H1 (cell line): Measurements from ENCODE around the gene TMPRSS13. TPM values are rescaled to one million over a fixed set of nuclear protein-coding genes. Genes with fewer than 3 reads are reported as not detected.

Source experiments
- CTCF ChIA-PET: fragments of 300-600 bp; sonication (Branson Sonifier 250); formaldehyde crosslinking; loops from one replicate; lab custom pipeline; 2021; ENCODE audit not compliant: partially characterized antibody; lab: Charles Lee
- POLR2A ChIA-PET: fragments of 300-600 bp; sonication (Branson Sonifier 250); formaldehyde crosslinking; loops from one replicate; lab custom pipeline; 2021; ENCODE audit warnings: inconsistent platforms; ENCODE audit not compliant: partially characterized antibody; lab: Charles Lee
- DNase-seq, 2 experiments: peaks; one replicate each; pipeline versions ENCODE4 v3.0.0 to v3.0.0-alpha.2; 2010 to 2022; ENCODE audit warnings: low spot score in 2 of 2, low read depth in 1 of 2, mixed read lengths in 1 of 2
- FAIRE-seq: peaks from 2 replicates; lab custom pipeline; 2011; peaks lifted over from hg19 to GRCh38; lab: Jason Lieb, UNC
- H2AFZ ChIP-seq: 2 replicates; pipeline ENCODE4 v1.8.1; 2012; ENCODE audit warnings: low read length, inconsistent platforms
- H2AK5ac ChIP-seq: 2 replicates; pipeline ENCODE4 v1.6.1; 2013; ENCODE audit warnings: low read depth, low read length
- H2BK120ac ChIP-seq: replicated peaks from 2 replicates; pipeline ENCODE3; 2013; ENCODE audit warnings: low read depth, low read length, inconsistent platforms
- H2BK12ac ChIP-seq: 2 replicates; pipeline ENCODE4 v1.6.1; 2013; ENCODE audit warnings: low read depth, low read length
- H2BK15ac ChIP-seq: 2 replicates; pipeline ENCODE4 v1.6.1; 2013; ENCODE audit warnings: low read length
- H2BK20ac ChIP-seq: 2 replicates; pipeline ENCODE4 v1.6.1; 2013; ENCODE audit warnings: low read length
- H2BK5ac ChIP-seq: 2 replicates; pipeline ENCODE4 v1.6.1; 2013; ENCODE audit warnings: low read depth, low read length
- H3K14ac ChIP-seq: 2 replicates; pipeline ENCODE4 v1.6.1; 2013; ENCODE audit warnings: inconsistent platforms; ENCODE audit not compliant: insufficient read length
- H3K18ac ChIP-seq: 2 replicates; pipeline ENCODE4 v1.6.1; 2013; ENCODE audit warnings: low read length; ENCODE audit errors: extremely low read depth
- H3K23ac ChIP-seq: 2 replicates; pipeline ENCODE4 v1.6.1; 2013; ENCODE audit warnings: inconsistent platforms; ENCODE audit not compliant: insufficient read length
- H3K23me2 ChIP-seq: 2 replicates; pipeline ENCODE4 v1.6.1; 2013; ENCODE audit warnings: low read depth, low read length
- H3K27ac ChIP-seq: 2 replicates; pipeline ENCODE4 v1.6.1; 2011; ENCODE audit warnings: low read depth, low read length, inconsistent platforms
- H3K27me3 ChIP-seq, 4 experiments: replicated peaks in 1 of 4; 1 replicate in 1 of 4; 2 replicates in 3 of 4; pipeline versions ENCODE4 v1.6.1 to v1.8.1; 2011 to 2013; ENCODE audit warnings: low read length in 3 of 4, mild to moderate bottlenecking in 3 of 4, inconsistent platforms in 2 of 4, mixed read lengths in 2 of 4, moderate library complexity in 1 of 4; ENCODE audit not compliant: control insufficient read depth in 3 of 4, insufficient read depth in 3 of 4; ENCODE audit errors: extremely low read depth in 1 of 4
- H3K36me3 ChIP-seq, 4 experiments: 2 replicates each; pipeline versions ENCODE4 v1.6.1 to v1.8.1; 2011 to 2013; ENCODE audit warnings: mild to moderate bottlenecking in 4 of 4, low read length in 3 of 4, moderate library complexity in 2 of 4, control low read depth in 1 of 4, inconsistent platforms in 1 of 4; ENCODE audit not compliant: insufficient read depth in 4 of 4, control insufficient read depth in 2 of 4
- H3K4ac ChIP-seq: replicated peaks from 2 replicates; pipeline ENCODE3; 2013; ENCODE audit warnings: low read length, low read depth, mixed read lengths, inconsistent platforms; ENCODE audit not compliant: insufficient read length
- H3K4me1 ChIP-seq, 4 experiments: replicated peaks in 1 of 4; 1 replicate in 1 of 4; 2 replicates in 3 of 4; pipeline versions ENCODE4 v1.6.1 to v1.8.1; 2011 to 2013; ENCODE audit warnings: low read length in 3 of 4, inconsistent platforms in 2 of 4, mixed read lengths in 1 of 4; ENCODE audit not compliant: insufficient read depth in 4 of 4, control insufficient read depth in 3 of 4
- H3K4me2 ChIP-seq, 2 experiments: 2 replicates each; pipeline versions ENCODE4 v1.6.1 to v1.8.1; 2011 to 2013; ENCODE audit warnings: low read depth in 2 of 2, low read length in 2 of 2, control low read depth in 1 of 2, inconsistent platforms in 1 of 2, mild to moderate bottlenecking in 1 of 2; ENCODE audit not compliant: insufficient read depth in 1 of 2
- H3K4me3 ChIP-seq, 4 experiments: fragments of 200-600, 300-600 bp in 1 of 4; sonication (generic), shearing (Covaris generic), sonication (Bioruptor Twin) in 1 of 4; 2 replicates each; pipeline versions ENCODE4 v1.5.1 to v1.8.1; 2011 to 2016; ENCODE audit warnings: low read length in 4 of 4, low read depth in 3 of 4, control low read depth in 2 of 4, inconsistent platforms in 2 of 4, mild to moderate bottlenecking in 2 of 4, mixed read lengths in 1 of 4, moderate library complexity in 1 of 4; ENCODE audit not compliant: insufficient read depth in 2 of 4; ENCODE audit errors: extremely low read depth in 1 of 4
- H3K56ac ChIP-seq: replicated peaks from 2 replicates; pipeline ENCODE3; 2013; ENCODE audit warnings: low read depth, mild to moderate bottlenecking, mixed read lengths, low read length, inconsistent platforms; ENCODE audit not compliant: insufficient read length
- H3K79me1 ChIP-seq: 2 replicates; pipeline ENCODE4 v1.6.1; 2013; ENCODE audit warnings: low read depth, low read length, control low read depth
- H3K79me2 ChIP-seq, 2 experiments: 2 replicates each; pipeline versions ENCODE4 v1.6.1 to v1.8.1; 2012 to 2013; ENCODE audit warnings: low read length in 2 of 2, mild to moderate bottlenecking in 2 of 2, inconsistent platforms in 1 of 2; ENCODE audit not compliant: insufficient read depth in 2 of 2, control insufficient read depth in 1 of 2
- H3K9ac ChIP-seq, 4 experiments: replicated peaks in 1 of 4; 1 replicate in 1 of 4; 2 replicates in 3 of 4; pipeline versions ENCODE4 v1.6.1 to v1.8.1; 2011 to 2013; ENCODE audit warnings: low read depth in 3 of 4, low read length in 3 of 4, control low read depth in 2 of 4, mild to moderate bottlenecking in 2 of 4, moderate library complexity in 2 of 4, inconsistent platforms in 1 of 4; ENCODE audit errors: extremely low read depth in 1 of 4
- H3K9me3 ChIP-seq, 2 experiments: 2 replicates each; pipeline versions ENCODE4 v1.6.1 to v1.8.1; 2012 to 2013; ENCODE audit warnings: mild to moderate bottlenecking in 2 of 2, moderate library complexity in 2 of 2, control low read depth in 1 of 2, inconsistent platforms in 1 of 2, low read depth in 1 of 2, low read length in 1 of 2, mixed read lengths in 1 of 2; ENCODE audit not compliant: insufficient read depth in 2 of 2
- H4K20me1 ChIP-seq, 2 experiments: replicated peaks in 1 of 2; 2 replicates each; pipeline versions ENCODE3 to v1.8.1; 2011 to 2013; ENCODE audit warnings: inconsistent platforms in 2 of 2, low read length in 2 of 2, mild to moderate bottlenecking in 1 of 2; ENCODE audit not compliant: insufficient read depth in 2 of 2, control insufficient read depth in 1 of 2
- H4K5ac ChIP-seq: 2 replicates; pipeline ENCODE4 v1.6.1; 2013; ENCODE audit warnings: low read length, low read depth, mixed read lengths, inconsistent platforms; ENCODE audit not compliant: insufficient read length
- H4K8ac ChIP-seq: 2 replicates; pipeline ENCODE4 v1.8.0; 2013; ENCODE audit warnings: mild to moderate bottlenecking, moderate library complexity, low read length, inconsistent platforms; ENCODE audit not compliant: insufficient read depth; ENCODE audit errors: extremely low read depth
- H4K91ac ChIP-seq: replicated peaks from 2 replicates; pipeline ENCODE3; 2013; ENCODE audit warnings: low read length, mixed read lengths, inconsistent platforms; ENCODE audit not compliant: insufficient read length
- ASH2L ChIP-seq: fragments of 200-600, 300-600 bp; sonication (generic); IDR thresholded peaks from one replicate; pipeline ENCODE4 v1.7.1; 2017; ENCODE audit warnings: low read length
- ATF3 ChIP-seq: IDR thresholded peaks from 2 replicates; pipeline ENCODE4 v1.6.1; 2011; ENCODE audit warnings: low read depth, mild to moderate bottlenecking, low read length; ENCODE audit not compliant: insufficient read depth
- CBX8 ChIP-seq: fragments of 300-800, 300-1000 bp; sonication (generic); IDR thresholded peaks from 2 replicates; pipeline ENCODE4 v1.7.1; 2016; ENCODE audit warnings: low read depth, low read length, borderline replicate concordance
- CEBPB ChIP-seq: IDR thresholded peaks from 2 replicates; pipeline ENCODE4 v1.6.1; 2012; ENCODE audit warnings: low read depth, low read length
- CTCF ChIP-seq, 3 experiments: IDR thresholded peaks; 1 replicate in 2 of 3; 2 replicates in 1 of 3; pipeline versions ENCODE4 v1.5.1 to v1.6.1; 2011; ENCODE audit warnings: low read length in 3 of 3, mild to moderate bottlenecking in 3 of 3, inconsistent platforms in 2 of 3, low read depth in 1 of 3, moderate library complexity in 1 of 3; ENCODE audit not compliant: insufficient read depth in 1 of 3; ENCODE audit errors: control extremely low read depth in 1 of 3
- HDAC2 ChIP-seq, 2 experiments: fragments of 300-600 bp in 1 of 2; sonication (generic) in 1 of 2; IDR thresholded peaks; 2 replicates each; pipeline ENCODE4 v1.6.1; 2011 to 2012; ENCODE audit warnings: low read depth in 2 of 2, low read length in 2 of 2, mild to moderate bottlenecking in 2 of 2, moderate library complexity in 2 of 2, borderline replicate concordance in 1 of 2, inconsistent platforms in 1 of 2
- JUN ChIP-seq: IDR thresholded peaks from 2 replicates; pipeline ENCODE4 v1.6.1; 2011; ENCODE audit warnings: low read depth, mild to moderate bottlenecking, improper control_type of control experiment, low read length
- KDM4A ChIP-seq: IDR thresholded peaks from one replicate; pipeline ENCODE4 v1.7.1; 2012; ENCODE audit warnings: low read depth, mild to moderate bottlenecking, moderate library complexity, low read length, inconsistent platforms; ENCODE audit not compliant: severe bottlenecking
- ZNF274 ChIP-seq: IDR thresholded peaks from 2 replicates; pipeline ENCODE4 v1.7.0; 2012; ENCODE audit warnings: low read length, borderline replicate concordance; ENCODE audit errors: extremely low read depth
- WGBS, 2 experiments: shearing (Covaris generic) in 1 of 2; methylation state at CpG; one replicate each; pipeline versions ENCODE4 v1.1.6 to v1.1.7; 2013 to 2015; ENCODE audit warnings: low lambda C conversion rate in 2 of 2, mixed read lengths in 2 of 2, inconsistent platforms in 1 of 2, low coverage in 1 of 2, missing lambda C conversion rate in 1 of 2; ENCODE audit not compliant: insufficient replicate concordance in 2 of 2, insufficient coverage in 1 of 2, insufficient read length in 1 of 2; ENCODE audit errors: extremely low coverage in 1 of 2, missing lambda C conversion rate in 1 of 2; 5-methylcytosine and 5-hydroxymethylcytosine counted together
- polyA plus RNA-seq, 7 experiments: library from polyadenylated mRNA; depleted of rRNA in 3 of 7; stranded (reverse) in 5 of 7; unstranded in 2 of 7; fragments of >200 nt in 5 of 7; fragments of 200-250 nt in 2 of 7; gene quantifications; 1 replicate in 5 of 7; 2 replicates in 1 of 7; 4 replicates in 1 of 7; pipeline versions ENCODE4 v1.2.1 to v1.2.3, GENCODE V29; 2011 to 2013; ENCODE audit warnings: missing spikeins in 2 of 7, mixed read lengths in 2 of 7
- total RNA-seq: library from RNA; stranded (reverse); fragmentation: NEBNext Ultra II Directional; extraction: Animal tissue kit (Norgen Biotek cat#: 25700); gene quantifications from 2 replicates; pipeline ENCODE4 v1.2.1, GENCODE V29; 2021

TMPRSS13 gene
- total and polyA plus RNA-seq, 2 of the 8 experiments (the other 6 are each of a cell fraction or from before 2014, with no cell fraction given), result 0.61 to 0.79 TPM

GRCh38 chr11:117906710-117907109 is 22.5 kb downstream of the TMPRSS13 start:
- no peak for DNase-seq
- H3K36me3 ChIP-seq, result no peaks in the 10 kb centered on the region
- H3K27ac ChIP-seq, result no peak overlapping the region
- H2BK15ac ChIP-seq, result 0 out of 2 replicates have a peak overlapping the region, but pooled peaks have one; percentile 61
- peaks cover 0 to 12% (median 3%) of the 10 kb centered on the region in 4 experiments; a peak in 5 of 7 replicates for H3K4me1 ChIP-seq
- H2BK5ac ChIP-seq, result no peak overlapping the region
- H3K9me3 ChIP-seq, result no peaks in the 10 kb centered on the region
- 76% methylated on average over 4 of the region's 4 CpGs; no CpG with 5 or more reads in 1 of the 2 experiments for WGBS, 2 experiments
- 0 out of 8 replicates have a peak overlapping the region, but pooled peaks of 1 of the 4 experiments have one; percentile 34 for H3K4me3 ChIP-seq
- H3K14ac ChIP-seq, result no peak overlapping the region
- no peak overlapping the region for H2AK5ac ChIP-seq
- H3K79me1 ChIP-seq, result no peaks in the 10 kb centered on the region
- H2BK20ac ChIP-seq, result 0 out of 2 replicates have a peak overlapping the region, but pooled peaks have one; percentile 61
- no peaks in the 10 kb centered on the region for H3K27me3 ChIP-seq
- H2BK120ac ChIP-seq, result no peak overlapping the region
- H2AFZ ChIP-seq, result no peak overlapping the region
- H2BK12ac ChIP-seq, result peak overlapping the region; percentile 50; the same call in 1 of the 2 replicates
- no peak overlapping the region for H3K9ac ChIP-seq
- no peaks in the 10 kb centered on the region for H4K20me1 ChIP-seq
- ChIA-PET POLR2A (interaction anchor here (1.0 kb wide), 1 partner anchor 30 kb away, joined by 3 read pairs; the partner anchor contains the start of gene FXYD6), CTCF (interaction anchor here (0.6 to 12.6 kb wide), 20 partner anchors 12 to 472 kb away, joined by 3 to 122 read pairs (median 3); partner anchors contain the start of gene FXYD6)
- no peak overlapping the region for H4K91ac ChIP-seq
- H3K23me2 ChIP-seq, result 0 out of 2 replicates have a peak, but pooled peaks cover 3% of the 10 kb centered on the region
- H3K56ac ChIP-seq, result no peak overlapping the region
- no peak overlapping the region for H3K4ac ChIP-seq
- H3K79me2 ChIP-seq, result no peaks in the 10 kb centered on the region
- H3K18ac ChIP-seq, result no peak overlapping the region
- H3K23ac ChIP-seq, result no peak overlapping the region
- H4K8ac ChIP-seq, result no peak overlapping the region
- H3K4me2 ChIP-seq, result peak overlapping the region; percentile 63 to 66; a peak in 2 of 4 replicates
- no peak overlapping the region for H4K5ac ChIP-seq
- FAIRE-seq, result no peak
- TF ChIP-seq CTCF (IDR thresholded peaks at IDR 0.05; ENCODE audit: control extremely low read depth in 1 of 3, insufficient read depth in 1 of 3, low read depth in 1 of 3, low read length in 3 of 3) (no peak), KDM4A (no peak), ASH2L (no peak), CEBPB (no peak), JUN (no peak), ATF3 (no peak), HDAC2 (IDR thresholded peaks at IDR 0.05; ENCODE audit: borderline replicate concordance in 1 of 2, low read depth in 2 of 2, low read length in 2 of 2) (no peak), CBX8 (no peak), ZNF274 (no peak)
